Measurements from ENCODE around the gene CPE. TPM values are rescaled to one million over a fixed set of nuclear protein-coding genes. Genes with fewer than 3 reads are reported as not detected.
"Not testable (repeated sequence)": the region's sequence is repeated elsewhere in the genome, so short reads cannot be mapped to it uniquely, and the experiment has no call there.

The CPE gene
- total RNA-seq, 1 donor from 2014 or later, result 10.7 TPM

GRCh38 chr4:165332502-165332901 is 46.3 kb upstream of the CPE start:
- TF ChIP-seq CTCF (IDR thresholded peaks at IDR 0.05; ENCODE audit: insufficient read depth, low read length, poor library complexity, severe bottlenecking), result no peak
- H3K36me3 ChIP-seq (ENCODE audit: control insufficient read depth, insufficient read depth, low read length), result no peaks in the 10 kb centered on the region
- no peak for DNase-seq (ENCODE audit: low read depth)
- no peaks in the 10 kb centered on the region for H3K27me3 ChIP-seq (ENCODE audit: control insufficient read depth, insufficient read depth, low read length)
- no peak overlapping the region for H3K4me3 ChIP-seq (ENCODE audit: low read depth, low read length)

GRCh38 chr4:165335163-165335703 is 43.6 kb upstream of the CPE start:
- no peak overlapping the region for H3K4me3 ChIP-seq (ENCODE audit: low read depth, low read length)
- no peaks in the 10 kb centered on the region for H3K27me3 ChIP-seq (ENCODE audit: control insufficient read depth, insufficient read depth, low read length)
- TF ChIP-seq CTCF (IDR thresholded peaks at IDR 0.05; ENCODE audit: insufficient read depth, low read length, poor library complexity, severe bottlenecking), result no peak
- no peaks in the 10 kb centered on the region for H3K36me3 ChIP-seq (ENCODE audit: control insufficient read depth, insufficient read depth, low read length)
- DNase-seq (ENCODE audit: low read depth), result no peak

GRCh38 chr4:165336743-165337142 is 42.1 kb upstream of the CPE start:
- DNase-seq (ENCODE audit: low read depth), result no peak
- TF ChIP-seq CTCF (IDR thresholded peaks at IDR 0.05; ENCODE audit: insufficient read depth, low read length, poor library complexity, severe bottlenecking), result no peak
- Histone ChIP-seq H3K27me3 (ENCODE audit: control insufficient read depth, insufficient read depth, low read length) (no peaks in the 10 kb centered on the region), H3K4me3 (ENCODE audit: low read depth, low read length) (no peak overlapping the region), H3K36me3 (ENCODE audit: control insufficient read depth, insufficient read depth, low read length) (no peaks in the 10 kb centered on the region)

GRCh38 chr4:165342340-165342739 is 36.5 kb upstream of the CPE start:
- not testable (repeated sequence) for H3K4me3 ChIP-seq (ENCODE audit: low read depth, low read length); H3K36me3 ChIP-seq (ENCODE audit: control insufficient read depth, insufficient read depth, low read length); H3K27me3 ChIP-seq (ENCODE audit: control insufficient read depth, insufficient read depth, low read length); DNase-seq (ENCODE audit: low read depth)

GRCh38 chr4:165343353-165344191 is 35.2 kb upstream of the CPE start:
- peak; percentile 31 for TF ChIP-seq CTCF (IDR thresholded peaks at IDR 0.05; ENCODE audit: insufficient read depth, low read length, poor library complexity, severe bottlenecking)
- no peaks in the 10 kb centered on the region for H3K27me3 ChIP-seq (ENCODE audit: control insufficient read depth, insufficient read depth, low read length)
- no peak overlapping the region for H3K4me3 ChIP-seq (ENCODE audit: low read depth, low read length)
- H3K36me3 ChIP-seq (ENCODE audit: control insufficient read depth, insufficient read depth, low read length), result no peaks in the 10 kb centered on the region
- DNase-seq (ENCODE audit: low read depth), result no peak

- peak; percentile 22 for TF ChIP-seq CTCF (IDR thresholded peaks at IDR 0.05; ENCODE audit: insufficient read depth, low read length, poor library complexity, severe bottlenecking)
- H3K27me3 ChIP-seq (ENCODE audit: control insufficient read depth, insufficient read depth, low read length), result no peaks in the 10 kb centered on the region
- DNase-seq (ENCODE audit: low read depth), result no peak
- H3K4me3 ChIP-seq (ENCODE audit: low read depth, low read length), result no peak overlapping the region
- no peaks in the 10 kb centered on the region for H3K36me3 ChIP-seq (ENCODE audit: control insufficient read depth, insufficient read depth, low read length)
Observed at GRCh38 chr4:165345666-165346417, 33.0 kb upstream of the CPE start.
